ENCODE data around the gene RMDN2. TPM values are rescaled to one million over a fixed set of nuclear protein-coding genes. Genes with fewer than 3 reads are reported as not detected.

Gene RMDN2
- polyA plus RNA-seq, 1 donor = 14.5 TPM

DNA sequence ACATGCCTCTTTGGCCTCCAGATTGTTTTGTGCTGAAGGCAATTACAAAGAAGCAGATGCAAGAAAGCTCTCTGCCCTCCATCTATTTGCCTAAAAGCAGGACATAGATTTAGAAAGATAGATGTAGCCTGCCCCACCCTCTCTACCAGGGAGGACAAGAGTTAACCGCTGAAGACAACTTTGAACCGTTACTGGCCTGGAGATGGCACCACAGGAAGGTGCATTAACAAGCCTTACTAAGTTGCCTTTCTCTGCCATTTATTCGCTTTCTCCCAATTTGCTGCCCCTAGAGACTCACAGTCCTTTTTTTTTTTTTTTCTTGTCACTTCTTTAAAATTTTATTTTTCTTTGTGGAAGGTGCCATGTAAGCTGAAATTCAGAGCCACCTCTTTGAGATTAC is 28.8 kb upstream of the RMDN2 start:
- DNase-seq = no peak

DNA sequence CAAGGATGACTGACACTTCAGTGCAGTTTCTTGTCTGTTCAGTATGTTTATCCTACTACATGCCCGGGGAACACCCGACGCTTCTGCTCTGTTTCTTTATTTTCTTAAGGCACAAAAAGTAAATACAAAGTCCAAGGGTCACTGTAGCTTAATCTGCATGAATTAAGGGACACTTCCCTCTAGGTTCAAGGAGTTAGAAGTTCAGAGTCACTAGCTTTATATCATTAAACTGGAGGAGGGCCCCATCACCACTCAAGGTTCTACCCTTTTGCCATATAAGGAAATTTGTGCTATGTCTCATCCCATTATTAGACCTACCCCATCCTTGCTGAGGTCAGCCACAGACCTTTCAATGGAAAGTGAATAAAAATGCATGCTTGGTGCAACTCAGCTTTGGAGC is 27.6 kb upstream of the RMDN2 start:
- no peak for DNase-seq

DNA sequence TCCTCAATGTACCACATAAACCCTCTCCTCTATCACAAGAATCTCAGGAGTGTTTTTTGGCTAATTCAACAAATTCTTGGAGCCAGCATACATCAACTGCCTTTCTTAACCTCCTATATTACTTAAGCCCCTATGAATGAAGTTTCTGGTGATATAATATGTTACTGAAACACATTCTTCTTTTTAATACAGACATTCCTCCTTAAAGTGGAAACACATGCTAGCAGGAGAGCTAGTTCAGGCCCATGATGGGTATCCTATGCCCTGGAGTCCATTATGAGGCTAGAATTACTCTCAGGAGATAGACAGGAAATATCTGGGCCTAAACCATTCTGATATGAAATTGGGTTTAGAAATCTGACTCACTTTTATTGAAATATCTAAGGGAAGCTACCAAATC is 26.6 kb upstream of the RMDN2 start:
- no peak for DNase-seq

DNA sequence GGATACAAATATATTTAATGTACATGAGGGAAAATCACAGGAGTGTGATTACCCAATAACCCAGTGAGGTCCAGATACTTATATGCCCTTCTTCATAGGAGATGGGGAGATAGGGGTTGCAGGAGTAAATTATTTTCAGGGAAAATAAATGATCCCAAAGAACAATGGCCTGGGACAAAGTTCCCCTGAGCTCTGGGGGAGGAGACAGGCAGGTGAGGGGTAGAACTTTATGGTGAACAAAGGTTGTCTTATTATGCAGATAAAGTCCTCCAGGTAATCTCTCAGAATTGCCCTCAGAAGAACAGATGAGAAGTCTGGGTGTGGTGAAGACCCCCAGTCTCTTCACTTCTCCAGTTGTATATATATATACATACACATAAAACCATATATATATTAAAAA is 22.1 kb upstream of the RMDN2 start:
- no peak for DNase-seq

DNA sequence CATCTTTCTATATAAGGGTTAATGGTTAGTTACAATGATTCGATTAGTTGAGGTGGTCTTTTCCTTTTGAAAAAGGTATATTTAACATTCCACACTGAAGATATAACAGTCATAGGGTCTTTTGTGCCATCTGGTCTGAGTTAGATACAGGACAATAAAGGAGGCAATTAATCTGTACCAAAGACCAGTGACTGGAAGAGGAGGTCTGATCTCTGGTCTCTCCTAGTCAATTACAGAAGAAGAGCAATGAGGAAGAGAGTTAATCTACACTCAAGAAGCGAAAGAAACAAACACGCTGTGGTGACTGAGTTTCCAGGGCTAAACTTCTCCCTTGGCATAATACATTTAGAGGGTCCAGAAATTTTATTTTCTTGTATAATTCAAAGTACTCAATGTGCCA is 20.7 kb upstream of the RMDN2 start:
- DNase-seq = no peak

DNA sequence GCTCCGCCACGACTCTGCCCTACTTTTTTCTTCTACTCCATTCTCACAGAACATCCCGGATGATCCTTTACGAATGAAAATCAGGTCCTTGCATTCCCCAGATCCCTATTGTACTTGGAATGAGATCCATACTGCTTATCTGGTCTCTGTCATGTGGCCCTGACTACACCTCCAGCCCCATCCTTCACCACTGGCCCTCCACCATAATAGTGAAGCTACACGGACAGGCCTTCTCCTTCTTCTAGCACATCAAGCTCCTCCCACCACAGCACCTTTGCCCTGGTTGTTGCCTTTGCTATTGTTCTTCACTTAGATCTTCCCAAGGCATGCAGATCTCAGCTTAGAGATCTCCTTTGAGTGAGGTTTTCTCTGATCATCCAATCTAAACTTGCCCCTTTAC is 20.1 kb upstream of the RMDN2 start:
- no peak for DNase-seq

DNA sequence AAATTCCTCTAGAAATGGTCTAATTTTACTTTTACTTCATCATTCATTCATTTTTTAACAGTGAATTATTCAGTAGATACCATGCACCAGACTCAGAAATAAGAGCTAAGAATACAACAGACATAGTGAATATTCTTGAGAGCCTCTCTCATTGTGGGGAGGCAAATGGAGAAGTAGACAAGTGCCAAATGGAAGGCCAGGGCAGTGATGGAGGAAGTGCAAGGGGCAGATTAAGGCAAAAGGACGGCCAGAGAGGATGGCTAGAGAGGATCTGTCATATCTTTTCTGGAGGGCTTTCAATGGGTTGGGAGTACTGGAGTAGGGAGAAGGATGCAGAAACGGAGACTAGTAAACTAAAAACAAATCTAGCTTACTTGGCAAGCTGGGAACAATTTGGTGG is 19.0 kb upstream of the RMDN2 start:
- DNase-seq = no peak

DNA sequence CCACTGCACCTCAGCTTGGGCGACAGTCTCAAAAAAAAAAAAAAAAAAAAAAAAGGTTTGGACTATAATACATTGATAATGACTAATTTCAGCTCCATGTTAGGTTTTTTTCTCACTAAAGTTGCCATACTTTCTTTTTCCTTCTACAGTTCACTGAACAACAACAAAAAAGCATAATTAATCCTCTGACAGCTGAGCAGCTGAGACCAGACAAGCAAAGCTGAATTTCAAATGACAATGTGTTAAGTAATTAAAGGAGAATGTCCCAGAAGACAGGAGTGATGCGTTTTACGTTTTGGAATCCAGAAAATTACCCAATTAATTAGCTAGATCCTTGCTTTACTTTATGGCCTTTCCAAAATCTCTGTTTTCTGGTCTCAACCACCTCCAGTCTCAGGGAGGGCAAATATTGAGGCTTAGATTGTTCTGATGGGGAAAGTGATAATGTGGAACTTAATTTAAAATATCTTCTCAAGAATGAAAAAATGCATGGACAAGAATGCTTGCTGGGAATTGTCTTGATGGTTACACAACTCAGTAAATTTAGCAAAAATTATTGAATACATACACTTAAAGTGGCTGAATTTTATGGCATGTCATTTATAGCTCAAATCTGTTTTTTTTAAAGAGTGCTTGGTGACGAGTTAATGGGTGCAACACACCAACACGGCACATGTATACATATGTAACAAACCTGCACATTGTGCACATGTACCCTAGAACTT is 17.4 kb upstream of the RMDN2 start:
- no peak for DNase-seq

DNA sequence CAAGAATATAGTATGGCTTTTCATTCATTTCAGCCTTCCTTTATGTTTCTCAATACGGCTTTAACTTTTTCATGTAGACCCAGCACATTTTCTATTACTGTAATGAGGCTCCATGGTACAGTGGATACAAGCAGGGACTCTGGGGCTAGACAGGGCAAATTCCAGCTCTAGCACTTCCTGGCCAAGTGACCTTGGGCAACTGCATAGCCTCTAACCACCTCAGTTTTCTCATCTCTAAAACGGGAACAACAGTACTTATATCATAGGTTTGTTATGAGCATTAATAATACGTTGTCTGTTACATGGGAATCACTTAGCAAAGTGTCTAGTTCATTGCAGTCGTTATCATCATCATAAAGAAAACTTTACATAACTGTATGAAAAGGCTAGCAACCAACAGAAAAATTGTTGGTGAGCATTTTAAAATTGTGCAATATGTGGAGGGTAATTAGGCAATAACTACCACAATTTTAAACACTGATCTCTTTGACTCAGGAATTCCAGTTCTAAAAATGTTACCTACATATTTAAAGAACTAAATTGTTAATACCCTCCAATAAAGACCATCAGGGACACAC is 13.7 kb upstream of the RMDN2 start:
- no peak for DNase-seq

DNA sequence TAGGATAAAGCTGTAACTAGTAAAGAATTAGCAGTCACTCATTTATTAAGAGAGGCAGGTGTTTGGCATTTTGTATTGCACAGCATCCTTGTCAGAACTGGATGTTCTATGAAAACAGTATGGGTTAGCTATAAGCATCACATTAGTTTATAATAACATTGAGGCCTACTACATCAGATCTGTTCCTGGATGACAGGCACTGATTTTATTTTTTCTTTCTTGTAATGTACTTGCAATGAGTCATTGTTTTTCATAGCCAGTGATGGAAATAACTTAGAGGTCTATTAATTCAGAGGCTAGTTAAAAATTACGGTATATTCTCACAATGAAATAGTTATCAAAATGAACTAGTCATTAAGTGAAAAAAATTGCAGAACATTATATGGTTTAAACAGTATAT is 13.0 kb upstream of the RMDN2 start:
- no peak for DNase-seq

DNA sequence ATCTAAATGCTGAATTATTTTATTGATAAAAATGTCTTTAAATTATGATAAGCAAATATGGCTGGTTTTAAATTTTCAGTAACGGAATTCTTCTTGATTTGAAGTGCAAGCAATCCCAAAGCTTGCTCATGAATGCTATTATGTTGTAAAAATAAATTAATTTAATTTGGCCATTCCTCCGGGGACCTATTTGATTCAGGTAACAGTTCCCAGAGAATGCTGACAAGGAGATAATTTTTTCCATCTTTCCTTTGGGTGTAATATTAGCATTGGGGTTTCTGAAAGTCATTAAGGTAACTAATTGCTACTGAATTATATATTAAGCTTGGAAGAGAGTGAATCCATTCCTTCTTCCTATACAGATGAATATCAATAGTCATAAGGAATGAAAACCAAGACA is 12.5 kb upstream of the RMDN2 start:
- DNase-seq = no peak

DNA sequence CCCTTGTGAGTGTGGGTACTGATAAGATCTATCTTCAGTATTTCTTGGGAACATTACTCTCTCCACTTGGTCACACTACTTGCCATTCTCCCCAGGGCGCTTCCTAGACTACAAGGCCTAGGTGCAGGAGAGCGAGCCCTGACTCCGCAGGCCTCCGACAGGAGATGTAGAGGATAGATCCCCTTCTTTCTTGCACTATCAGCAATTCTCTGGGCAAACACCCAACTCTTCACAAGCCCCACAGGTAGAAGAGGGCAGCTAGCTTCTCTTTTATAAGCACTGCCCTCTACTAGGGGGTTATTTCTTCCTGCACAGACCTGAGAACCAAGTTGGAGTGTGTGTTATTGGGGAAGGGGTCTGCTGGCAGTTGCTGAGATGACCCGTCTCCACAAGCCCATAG is 10.7 kb upstream of the RMDN2 start:
- DNase-seq = no peak

DNA sequence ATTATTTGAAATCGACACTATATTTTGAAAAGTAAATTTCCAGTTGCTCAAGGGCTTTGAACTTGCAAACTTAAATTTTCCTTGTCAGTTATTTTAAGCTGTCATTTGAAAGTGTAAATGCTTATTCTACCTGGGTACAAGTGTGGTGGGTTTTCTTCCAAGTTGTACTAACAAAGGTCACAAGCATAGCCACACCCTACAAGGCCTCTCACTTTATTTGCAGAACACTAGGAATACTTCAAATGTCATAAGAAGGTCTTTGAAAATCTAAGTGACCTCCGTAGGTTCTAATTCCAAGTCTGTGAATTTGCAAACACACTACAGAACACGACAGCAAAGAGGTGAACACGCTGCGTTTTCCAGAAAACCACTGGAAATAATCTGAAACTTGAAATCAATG is 9.3 kb upstream of the RMDN2 start:
- no peak for DNase-seq

DNA sequence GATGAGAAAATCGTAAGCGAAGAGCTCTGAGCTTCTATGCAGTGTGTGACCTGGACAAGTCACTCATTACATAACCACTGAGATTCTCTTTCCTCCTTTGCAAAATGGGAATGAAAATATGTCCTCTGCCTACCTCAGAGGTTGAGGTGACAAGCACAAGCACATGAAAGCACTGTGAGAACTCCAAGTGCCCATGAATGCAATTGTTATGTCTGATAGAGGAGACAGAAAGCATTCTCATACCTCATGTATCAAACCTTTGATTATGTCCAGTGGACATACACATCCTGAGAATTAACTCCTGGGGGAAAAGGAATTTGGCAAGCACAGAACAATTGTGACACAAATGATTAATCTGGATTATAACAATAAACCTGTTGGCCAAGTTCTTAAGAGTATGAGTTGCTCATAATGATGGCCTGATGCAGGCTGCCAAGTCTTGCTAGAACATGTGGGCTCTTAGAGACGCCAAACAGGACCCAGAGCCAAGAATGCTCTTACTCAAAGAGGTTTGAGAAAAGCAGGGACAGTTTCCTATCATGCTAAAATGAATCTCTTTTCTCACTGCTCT is 8.5 kb upstream of the RMDN2 start:
- DNase-seq = no peak

DNA sequence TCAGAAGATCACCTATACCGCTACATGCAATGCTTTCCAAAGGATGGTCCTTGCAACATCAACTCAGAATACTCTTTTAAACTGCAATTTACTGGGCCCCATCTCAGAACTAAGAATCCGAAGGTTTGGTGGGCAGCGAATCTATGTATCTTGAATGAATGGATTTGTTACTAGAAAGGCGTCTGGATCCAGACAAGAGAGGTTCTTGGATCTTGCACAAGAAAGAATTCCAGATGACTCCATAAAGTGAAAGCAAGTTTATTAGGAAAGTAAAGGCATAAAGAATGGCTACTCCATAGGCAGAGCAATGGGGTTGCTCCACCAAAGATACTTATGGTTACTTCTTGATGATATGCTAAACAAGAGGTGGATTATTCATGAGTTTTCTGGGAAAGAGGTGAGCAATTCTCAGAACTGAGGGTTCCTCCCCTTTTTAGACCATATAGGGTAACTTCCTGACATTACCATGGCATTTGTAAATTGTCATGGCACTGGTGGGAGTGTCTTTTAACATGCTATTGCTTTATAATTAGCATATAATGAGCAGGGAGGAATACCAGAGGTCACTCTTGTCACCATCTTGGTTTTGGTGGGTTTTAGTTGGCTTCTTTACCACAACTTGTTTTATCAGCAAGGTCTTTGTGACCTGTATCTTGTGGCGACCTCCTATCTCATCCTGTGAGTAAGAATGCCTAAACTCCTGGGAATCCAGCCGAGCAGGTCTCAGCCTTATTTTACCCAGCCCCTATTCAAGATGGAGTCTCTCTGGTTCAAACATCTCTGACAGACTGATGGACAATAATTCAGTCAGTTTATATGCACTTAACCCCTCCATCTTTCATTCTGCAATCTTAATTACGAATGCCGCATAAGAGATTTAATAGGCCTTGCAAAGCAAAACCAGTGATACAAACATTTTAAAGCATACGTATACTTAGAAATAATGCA is 7.5 kb upstream of the RMDN2 start:
- DNase-seq = no peak

DNA sequence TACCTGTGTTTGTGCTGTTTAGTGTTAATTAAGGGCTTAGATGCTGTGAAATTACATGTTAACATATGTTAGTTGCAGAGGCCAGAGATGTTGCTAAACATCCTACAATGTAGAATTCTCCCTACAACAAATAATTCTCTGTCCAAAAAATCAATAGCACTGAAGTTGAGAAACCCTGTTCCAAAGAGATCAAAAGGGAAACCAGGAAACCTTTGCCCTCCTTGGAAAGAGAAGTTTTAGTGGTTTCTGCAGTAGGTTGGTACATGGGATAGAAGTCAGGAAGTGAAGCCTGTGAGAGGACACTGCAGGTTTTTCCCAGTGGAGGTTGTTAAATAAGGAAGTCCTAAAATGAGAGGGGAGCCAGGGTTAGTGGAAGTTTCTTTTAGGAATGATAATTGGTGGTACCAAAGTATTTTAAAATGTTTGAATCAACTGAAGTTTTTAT is 6.3 kb upstream of the RMDN2 start:
- no peak for DNase-seq

DNA sequence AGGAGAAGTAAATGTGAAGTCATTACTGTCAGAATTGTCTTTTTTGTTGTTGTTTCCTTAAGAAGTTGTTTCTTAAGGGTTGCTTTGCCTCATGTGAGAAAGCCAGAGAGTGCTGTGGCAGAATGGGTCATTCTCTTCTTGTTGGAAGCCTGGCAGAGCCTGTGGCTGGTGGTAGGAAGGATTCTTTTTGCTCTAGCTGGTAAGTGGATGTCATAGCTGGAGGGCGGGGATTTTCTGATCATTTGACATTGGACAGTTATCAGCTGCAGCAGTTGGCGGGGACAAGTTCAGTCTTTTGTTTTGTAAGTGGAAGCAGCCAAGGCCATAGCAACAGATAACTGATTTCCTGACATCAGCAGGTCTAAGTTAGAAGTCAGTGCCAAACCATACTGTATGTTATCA is 5.5 kb upstream of the RMDN2 start:
- DNase-seq = no peak

DNA sequence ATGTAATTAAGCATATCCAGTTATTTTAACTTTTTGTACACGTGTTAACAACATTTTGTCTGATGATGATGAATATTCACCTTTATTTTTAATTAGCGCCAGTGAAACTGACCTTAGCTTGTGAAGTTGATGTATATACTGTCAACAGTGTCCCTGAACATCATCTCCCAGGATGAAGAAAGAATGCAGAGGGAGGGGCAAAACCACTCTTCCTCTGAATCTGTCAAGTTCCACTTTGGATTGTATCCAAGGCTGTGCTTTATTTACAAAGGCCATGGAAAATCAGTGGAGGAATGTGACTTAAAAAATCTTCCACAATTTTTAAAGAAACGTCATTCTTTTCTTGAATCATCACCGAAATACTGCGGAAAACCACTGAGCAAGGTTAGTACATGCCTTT is 4.5 kb upstream of the RMDN2 start:
- no peak for DNase-seq

DNA sequence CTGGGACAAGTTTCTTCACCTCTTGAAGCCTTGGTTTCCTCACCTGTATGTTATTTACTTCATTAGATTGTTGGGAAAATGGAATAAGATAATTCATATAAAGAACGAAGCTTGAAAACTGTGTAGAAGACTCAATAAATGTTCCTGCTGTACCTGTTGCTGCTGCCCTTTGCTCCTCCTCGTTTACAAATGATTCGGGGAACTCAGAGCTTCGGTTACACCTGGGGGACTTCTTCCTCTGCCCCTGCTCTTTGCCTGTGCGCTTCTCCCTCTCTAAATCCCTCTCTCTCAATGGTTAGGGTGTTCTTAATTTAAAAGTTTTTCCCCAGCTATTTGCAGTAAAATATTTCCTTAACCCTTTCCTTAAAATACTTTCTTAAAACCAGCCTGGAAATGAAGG is 3.3 kb upstream of the RMDN2 start:
- no peak for DNase-seq

DNA sequence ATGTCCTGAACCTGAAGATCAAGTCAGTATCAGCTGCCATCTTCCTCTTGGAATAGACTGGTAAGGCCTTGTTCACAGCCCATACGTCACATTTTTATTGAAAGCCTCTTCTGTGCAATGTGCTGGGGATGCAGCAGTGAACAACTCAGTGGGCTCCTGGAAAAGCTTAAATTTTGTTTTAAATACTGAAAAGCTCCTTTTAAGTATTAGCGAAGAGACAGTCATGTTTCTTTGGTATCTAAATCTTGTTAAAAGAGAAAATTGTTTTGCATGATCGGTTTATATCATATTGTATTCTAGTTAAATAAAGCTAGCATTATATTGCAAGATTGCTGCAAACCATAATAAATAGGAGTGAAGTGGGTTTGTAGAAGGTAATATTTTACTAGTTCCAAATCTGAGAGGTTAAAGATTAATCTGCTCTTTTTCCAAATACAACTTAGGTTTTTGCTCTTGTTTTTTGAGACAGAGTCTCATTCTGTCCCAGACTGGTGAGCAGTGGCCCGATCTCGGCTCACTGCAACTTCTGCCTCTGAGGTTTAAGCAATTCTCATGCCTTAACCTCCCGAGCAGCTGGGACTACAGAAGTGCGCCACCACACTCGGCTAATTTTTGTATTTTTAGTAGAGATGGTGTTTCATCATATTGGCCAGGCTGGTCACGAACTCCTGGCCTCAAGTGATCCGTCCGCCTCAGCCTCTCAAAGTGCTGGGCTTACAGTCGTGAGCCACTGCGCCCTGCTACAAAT is 1.6 kb upstream of the RMDN2 start:
- DNase-seq = no peak

DNA sequence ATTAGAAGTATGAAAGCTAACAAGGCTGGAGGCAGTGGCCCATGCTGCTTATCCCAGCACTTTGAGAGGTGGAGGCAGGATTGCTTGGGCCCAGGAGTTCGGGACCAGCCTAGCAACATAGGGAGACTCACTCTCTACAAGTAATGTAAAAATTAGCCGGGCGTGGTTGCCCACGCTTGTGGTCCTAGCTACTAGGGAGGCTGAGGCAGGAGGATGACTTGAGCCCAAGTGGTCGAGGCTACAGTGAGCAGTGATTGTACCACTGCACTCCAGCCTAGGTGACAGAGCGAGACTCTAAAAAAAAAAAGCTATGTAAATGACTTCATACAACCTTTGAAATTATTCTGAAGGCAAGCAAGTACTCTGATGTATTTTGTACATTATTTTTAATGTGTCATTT is 1.5 kb downstream of the RMDN2 start:
- no peak for DNase-seq

DNA sequence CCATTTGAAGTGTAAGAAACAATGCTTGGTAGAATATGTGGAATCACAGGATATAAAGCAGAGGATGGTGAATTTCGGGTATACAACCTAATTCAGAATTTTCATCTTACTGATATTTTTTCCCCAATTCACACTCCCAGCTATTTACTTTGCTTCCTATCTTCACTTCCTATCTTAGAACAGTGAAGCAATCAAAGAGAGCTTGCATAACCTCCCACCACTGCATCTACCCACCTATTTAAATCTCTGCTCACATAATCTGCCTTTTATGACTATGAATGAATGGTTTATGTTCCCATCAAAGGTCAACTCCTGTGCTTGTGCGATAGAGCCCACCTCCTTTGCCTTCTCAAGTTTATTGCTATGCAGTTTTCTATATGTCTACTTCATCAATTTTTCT is 3.3 kb downstream of the RMDN2 start:
- no peak for DNase-seq

Measured in left kidney (tissue), 2 donors.